Gastrocnemius medialis (tissue), 4 donors: ENCODE data around the gene NUCKS1.

ENCODE experiments used
- POLR2A ChIP-seq, 2 donors: fragments of 450-650 bp; IDR thresholded peaks; one replicate each; pipeline ENCODE4 v1.6.1; 2017; ENCODE audit warnings: antibody characterized with exemption in 2 of 2, mild to moderate bottlenecking in 2 of 2, moderate library complexity in 2 of 2
- TF ChIP-seq, protein P1 (sequence below), 5 experiments: fragments of 450-650 bp in 3 of 5; fragments of 200-600 bp in 2 of 5; sonication (generic) in 2 of 5; IDR thresholded peaks in 4 of 5; conservative IDR thresholded peaks in 1 of 5; 1 replicate in 4 of 5; 2 replicates in 1 of 5; pipeline ENCODE4 v1.5.1; 2016 to 2019; ENCODE audit warnings: antibody characterized with exemption in 5 of 5, mild to moderate bottlenecking in 3 of 5, moderate library complexity in 3 of 5

DNA sequence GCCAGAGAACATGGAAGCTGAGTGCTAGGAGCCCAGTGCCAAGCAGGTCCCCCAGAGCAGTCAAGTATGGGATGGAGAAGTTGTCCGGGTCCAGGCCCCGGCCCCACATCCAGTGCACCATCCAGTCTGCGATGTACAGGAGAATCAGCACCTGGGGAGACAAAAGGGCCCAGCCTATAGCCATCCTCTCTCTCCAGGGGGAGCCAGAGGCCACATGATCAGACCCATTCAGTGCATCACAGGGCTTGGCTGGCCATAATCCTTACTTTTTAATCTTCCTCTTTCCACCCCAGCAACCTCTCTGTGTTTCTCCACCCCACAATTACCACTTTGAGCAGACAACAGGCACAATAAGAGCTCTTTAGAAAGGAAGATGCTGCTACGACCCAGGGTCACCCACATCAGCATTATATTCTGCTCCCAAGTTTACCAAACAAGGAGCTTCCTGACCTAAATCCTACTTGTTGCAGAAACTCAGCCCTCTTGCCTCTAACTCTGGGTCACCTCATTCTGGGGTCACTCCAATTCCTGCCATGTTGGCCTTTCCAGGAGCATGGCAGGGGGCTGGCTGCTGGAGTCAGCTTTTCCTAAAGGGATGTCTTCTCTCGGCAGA, 41.7 kb upstream of the NUCKS1 start:
- no peak for TF ChIP-seq POLR2A (IDR thresholded peaks at IDR 0.05)
- TF ChIP-seq, protein P1, sequence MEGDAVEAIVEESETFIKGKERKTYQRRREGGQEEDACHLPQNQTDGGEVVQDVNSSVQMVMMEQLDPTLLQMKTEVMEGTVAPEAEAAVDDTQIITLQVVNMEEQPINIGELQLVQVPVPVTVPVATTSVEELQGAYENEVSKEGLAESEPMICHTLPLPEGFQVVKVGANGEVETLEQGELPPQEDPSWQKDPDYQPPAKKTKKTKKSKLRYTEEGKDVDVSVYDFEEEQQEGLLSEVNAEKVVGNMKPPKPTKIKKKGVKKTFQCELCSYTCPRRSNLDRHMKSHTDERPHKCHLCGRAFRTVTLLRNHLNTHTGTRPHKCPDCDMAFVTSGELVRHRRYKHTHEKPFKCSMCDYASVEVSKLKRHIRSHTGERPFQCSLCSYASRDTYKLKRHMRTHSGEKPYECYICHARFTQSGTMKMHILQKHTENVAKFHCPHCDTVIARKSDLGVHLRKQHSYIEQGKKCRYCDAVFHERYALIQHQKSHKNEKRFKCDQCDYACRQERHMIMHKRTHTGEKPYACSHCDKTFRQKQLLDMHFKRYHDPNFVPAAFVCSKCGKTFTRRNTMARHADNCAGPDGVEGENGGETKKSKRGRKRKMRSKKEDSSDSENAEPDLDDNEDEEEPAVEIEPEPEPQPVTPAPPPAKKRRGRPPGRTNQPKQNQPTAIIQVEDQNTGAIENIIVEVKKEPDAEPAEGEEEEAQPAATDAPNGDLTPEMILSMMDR (IDR thresholded peaks at IDR 0.05 in 4 of 5, conservative IDR thresholded peaks at IDR 0.05 in 1 of 5), result peak; percentile 59 to 81 (median 67)
